ENCODE data around the gene DDX55.

DNA sequence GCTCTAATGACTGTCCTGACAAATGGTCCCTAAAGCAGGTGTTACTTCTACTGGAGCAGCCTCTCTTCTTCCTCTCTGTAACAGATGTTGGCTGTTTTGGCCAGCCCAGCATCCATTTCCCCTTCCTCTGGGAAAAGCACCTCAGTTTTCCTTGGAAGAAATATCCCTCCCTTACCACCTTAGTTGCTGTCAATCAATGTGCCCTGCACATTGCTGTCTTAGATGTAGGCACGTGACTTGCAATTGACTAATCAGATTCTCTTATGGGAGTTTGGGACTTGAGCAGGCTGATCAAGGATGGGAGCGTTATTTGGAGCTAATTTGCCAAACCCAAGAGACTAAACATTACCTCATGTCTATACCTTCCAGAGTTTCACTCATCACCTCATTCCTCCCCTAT is 29.5 kb upstream of the DDX55 start:
- TF ChIP-seq, protein P1, sequence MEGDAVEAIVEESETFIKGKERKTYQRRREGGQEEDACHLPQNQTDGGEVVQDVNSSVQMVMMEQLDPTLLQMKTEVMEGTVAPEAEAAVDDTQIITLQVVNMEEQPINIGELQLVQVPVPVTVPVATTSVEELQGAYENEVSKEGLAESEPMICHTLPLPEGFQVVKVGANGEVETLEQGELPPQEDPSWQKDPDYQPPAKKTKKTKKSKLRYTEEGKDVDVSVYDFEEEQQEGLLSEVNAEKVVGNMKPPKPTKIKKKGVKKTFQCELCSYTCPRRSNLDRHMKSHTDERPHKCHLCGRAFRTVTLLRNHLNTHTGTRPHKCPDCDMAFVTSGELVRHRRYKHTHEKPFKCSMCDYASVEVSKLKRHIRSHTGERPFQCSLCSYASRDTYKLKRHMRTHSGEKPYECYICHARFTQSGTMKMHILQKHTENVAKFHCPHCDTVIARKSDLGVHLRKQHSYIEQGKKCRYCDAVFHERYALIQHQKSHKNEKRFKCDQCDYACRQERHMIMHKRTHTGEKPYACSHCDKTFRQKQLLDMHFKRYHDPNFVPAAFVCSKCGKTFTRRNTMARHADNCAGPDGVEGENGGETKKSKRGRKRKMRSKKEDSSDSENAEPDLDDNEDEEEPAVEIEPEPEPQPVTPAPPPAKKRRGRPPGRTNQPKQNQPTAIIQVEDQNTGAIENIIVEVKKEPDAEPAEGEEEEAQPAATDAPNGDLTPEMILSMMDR (IDR thresholded peaks at IDR 0.05) = no peak
- TF ChIP-seq POLR2A (IDR thresholded peaks at IDR 0.05) = no peak

All from body of pancreas (tissue), 4 donors.